ENCODE measurements around the gene N4BP2.
"Not testable (repeated sequence)": the region's sequence is repeated elsewhere in the genome, so short reads cannot be mapped to it uniquely, and the experiment has no call there.

The N4BP2 gene

DNA sequence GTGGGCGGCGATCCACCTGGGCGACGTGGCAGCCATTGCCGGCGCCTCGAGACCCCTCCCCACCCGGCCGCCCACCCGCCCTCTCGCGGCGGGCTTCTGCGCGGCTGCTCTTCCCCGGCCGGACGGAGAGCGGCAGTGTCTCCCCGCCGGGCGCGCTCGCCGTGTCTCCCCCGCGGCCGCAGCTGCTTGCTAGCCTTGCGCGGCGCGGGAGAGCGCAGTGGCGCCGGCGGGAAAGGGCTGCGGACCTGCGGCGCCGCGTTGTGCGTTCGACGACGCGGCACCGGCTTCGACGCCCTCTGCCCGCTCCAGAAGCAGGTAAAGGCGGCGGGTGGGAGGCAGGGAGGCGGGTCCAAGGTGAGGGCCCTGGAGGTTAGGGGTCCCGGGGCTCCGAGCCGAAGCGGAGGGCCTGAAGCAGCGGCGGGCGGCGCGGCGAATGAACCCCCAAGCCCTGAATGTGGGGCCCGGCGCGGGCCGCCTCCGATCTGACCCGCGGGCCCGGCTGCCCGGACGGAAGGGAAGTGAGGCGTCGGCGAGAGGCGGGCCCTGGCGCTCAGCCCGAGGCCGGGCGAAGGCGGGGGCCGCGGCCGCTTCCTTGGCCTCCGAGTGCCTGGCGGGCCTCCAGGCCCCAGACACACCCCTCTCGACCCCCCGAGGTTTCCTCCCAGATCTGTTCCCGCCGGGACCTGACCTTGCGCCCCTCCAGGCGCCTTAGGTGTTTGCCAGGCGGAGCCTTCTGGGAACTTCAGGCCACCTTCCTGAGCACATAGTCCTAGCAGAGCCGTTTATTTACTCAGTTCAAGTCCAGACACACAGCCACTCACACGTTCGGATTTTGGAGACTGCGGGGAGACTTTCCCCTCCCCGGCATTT is at the start of gene N4BP2:
Gene N4BP2 (plus strand): TSS at position 135 of the 870 bp plus-strand sequence. CDS start 40,491 bp downstream, outside the sequence.
- DNase-seq = peak; percentile 78

DNA sequence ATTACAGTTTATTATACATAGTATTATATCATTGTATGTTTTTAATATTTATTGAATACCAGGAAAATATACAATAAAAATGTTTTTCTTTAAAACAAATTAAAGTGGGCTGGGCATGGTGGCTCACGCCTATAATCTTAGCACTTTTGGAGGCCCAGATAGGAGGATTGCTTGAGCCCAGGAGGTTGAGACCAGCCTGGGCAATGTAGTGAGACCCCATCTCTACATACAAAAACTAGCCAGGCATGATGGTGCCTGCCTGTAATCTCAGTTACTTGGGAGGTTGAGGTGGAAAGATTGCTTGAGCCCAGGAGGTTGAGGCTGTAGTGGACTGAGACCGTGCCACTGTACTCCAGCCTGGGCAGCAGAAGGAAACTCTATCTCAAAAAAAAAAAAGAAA is 40.6 kb upstream of the N4BP2 start:
- no peak for DNase-seq

- DNase-seq = no peak
Measured at GRCh38 chr4:40020221-40020620, 36.4 kb upstream of the N4BP2 start.

GRCh38 chr4:40021116-40021515 is 35.5 kb upstream of the N4BP2 start:
- not testable (repeated sequence) for DNase-seq

DNA sequence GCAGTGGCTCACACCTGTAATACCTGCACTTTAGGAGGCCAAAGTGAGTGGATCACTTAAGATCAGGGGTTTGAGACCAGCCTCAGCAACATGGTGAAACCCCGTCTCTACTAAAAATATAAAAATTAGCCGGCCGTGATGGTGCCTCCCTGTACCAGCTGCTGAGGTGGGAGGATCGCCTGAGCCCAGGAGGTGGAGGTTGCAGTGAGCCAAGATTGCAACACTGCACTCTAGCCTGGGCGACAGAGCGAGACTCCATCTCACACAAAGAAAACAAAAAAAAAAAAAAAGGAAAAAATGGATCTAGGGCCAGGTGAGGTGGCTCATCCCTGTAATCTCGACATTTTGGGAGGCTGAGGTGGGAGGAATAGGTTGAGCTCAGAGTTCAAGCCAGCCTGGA is 32.6 kb upstream of the N4BP2 start:
- not testable (repeated sequence) for DNase-seq

DNA sequence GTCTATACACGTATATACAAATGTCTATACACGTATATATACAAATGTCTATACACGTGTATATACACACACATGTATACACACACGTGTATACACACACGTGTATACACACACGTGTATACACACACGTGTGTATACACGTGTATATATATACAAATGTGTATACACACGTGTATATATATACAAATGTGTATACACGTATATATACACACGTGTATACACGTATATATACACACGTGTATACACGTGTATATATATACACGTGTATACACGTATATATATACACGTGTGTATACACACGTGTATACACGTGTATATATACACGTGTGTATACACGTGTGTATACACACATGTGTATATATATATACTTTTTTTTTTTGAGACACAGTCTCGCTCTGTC is 23.9 kb upstream of the N4BP2 start:
- DNase-seq = no peak

DNA sequence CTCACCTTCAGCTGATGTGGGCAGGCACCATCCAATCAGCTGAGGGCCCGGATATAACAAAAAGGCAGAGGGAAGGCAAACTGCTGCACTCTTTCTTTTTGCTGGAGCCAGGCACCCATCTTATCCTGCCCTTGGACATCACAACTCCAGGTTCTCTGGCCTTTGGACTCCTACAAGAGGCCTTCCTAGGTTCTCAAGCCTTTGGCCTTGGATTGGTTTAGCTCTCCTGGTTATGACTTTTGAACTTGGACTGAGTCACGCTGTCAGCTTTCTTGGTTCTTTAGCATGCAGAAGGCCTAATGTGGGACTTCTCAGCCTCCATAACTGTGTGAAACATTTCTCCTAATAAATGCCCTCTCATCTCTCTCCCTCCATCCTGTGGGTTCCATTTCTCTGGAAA is 23.0 kb upstream of the N4BP2 start:
- DNase-seq = no peak

- no peak for DNase-seq
Measured at GRCh38 chr4:40038977-40039376, 17.7 kb upstream of the N4BP2 start.

DNA sequence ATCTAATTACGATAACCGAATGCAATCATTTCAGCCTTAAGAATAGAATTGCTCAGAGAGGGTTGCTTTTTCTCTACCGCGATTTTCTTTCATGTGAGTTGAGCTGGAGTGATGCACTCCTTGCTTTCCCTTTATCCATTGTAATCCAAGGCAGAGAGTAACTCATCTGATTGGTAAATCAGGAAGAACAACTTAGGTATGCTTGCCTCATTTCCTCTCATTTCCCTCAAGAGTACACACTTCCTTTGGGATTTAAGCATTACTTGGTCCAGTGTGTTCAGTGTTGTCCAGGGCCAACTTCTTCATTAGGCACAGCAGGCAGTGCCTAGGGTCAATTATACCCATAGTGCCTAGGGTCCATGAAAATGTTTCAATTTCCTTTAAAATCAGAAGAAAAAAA is 15.7 kb upstream of the N4BP2 start:
- no peak for DNase-seq

DNA sequence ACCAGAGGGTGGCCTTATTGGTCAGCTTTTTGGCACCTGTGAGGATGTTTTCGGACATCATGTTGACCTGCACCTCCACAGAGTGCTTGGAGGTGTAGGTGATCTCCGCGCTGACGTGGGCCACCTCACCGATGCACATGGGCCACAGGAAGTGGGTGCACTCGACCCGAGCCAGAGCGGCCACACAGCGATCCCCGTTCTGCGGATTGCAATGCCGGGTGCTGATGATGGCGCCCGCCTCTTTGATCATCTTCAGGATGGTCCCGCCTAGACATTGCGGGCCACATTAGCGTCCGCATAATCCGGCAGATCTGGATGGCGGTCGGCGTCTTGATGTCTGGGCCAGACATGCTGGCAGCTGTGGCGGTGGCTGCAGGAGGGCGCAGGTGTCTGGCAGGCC is 12.9 kb upstream of the N4BP2 start:
- no peak for DNase-seq

DNA sequence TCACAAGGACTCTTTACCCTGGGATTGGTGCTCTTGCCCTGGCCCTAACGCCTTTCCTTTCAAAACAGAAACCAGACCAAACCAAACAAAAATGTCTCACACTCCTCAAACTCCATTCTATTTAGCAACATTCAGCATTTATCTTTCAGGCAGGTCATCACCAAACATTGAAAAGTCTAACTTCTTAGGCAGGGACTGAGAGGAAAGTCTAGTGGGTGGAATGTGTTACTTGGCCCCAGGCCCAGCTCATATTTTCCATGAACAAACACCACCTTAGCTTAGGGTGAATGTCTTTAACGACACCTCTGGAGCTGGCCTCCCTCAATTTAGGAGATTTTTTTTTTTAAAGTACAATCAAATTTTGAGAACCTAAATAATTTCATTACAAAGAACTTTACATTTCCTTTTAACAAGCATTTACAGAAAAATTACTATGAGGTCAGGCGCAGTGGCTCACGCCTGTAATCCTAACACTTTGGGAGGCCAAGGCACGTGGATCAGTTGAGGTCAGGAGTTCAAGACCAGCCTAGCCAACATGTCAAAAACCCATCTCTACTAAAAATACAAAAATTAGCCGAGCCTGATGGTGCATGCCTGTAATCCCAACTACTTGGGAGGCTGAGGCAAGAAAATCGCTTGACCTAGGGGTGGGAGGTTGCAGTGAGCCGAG is 10.2 kb upstream of the N4BP2 start:
- no peak for DNase-seq

GRCh38 chr4:40053161-40053560 is 3.5 kb upstream of the N4BP2 start:
- DNase-seq = no peak

DNA sequence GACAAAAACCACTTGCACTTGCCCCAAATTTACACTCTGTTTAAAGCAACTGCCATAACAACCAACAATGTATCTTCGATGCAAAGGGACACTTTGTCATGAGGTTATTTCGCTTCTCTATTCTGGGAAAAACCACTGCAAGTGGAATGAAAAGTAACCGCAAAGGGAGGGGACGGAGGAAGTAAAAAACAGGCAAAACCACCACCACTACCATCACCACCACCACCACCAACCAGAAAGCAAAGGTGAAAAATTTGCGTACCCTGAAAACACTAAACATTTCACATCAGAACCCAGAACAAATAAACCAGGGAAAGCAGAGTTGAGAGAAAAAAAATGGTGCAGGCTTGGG is 1.2 kb upstream of the N4BP2 start:
- peak; percentile 82 for DNase-seq

DNA sequence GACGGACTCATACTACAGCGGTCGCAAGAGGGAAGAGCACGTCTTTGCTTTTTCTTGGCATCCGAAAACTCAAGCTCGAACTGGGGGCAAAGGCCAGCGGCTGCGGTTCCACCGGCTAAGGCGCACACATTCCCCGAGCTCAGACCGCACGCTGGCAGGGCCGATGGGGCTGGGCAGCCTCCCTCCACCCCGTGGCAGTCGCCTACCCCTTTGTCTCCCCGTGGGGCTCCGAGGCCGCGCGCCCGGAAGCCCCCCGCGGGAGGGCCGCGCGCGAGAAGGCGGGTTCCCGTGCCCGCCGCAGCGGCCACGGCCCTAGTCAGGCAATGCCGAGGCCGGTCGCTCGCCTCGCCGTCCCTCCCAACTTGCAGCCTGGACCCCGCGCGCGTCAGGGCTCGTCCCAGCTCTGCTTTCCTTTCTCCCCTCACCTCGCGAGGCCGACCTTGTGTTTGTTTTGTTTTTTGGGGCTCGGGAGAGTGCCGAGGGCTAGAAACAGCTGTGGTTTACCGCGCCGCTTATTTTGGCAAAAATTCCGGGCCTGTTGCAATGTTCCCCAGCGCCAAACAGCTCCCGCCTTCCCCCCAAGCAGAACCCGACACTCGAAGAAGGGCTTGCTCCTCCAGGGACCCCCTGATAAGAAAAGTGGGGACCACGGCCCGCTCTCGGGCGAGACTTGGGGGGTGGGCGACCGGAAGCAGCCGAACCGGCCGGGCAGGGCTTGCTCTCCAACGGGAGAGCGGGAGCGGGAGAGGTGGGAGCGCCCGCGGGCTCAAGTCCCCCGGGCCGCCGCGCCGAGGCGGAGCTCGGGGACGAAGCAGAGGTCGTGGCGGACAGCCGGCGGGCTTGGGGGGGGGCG is 561 bp upstream of the N4BP2 start:
- DNase-seq = peak; percentile 61

DNA sequence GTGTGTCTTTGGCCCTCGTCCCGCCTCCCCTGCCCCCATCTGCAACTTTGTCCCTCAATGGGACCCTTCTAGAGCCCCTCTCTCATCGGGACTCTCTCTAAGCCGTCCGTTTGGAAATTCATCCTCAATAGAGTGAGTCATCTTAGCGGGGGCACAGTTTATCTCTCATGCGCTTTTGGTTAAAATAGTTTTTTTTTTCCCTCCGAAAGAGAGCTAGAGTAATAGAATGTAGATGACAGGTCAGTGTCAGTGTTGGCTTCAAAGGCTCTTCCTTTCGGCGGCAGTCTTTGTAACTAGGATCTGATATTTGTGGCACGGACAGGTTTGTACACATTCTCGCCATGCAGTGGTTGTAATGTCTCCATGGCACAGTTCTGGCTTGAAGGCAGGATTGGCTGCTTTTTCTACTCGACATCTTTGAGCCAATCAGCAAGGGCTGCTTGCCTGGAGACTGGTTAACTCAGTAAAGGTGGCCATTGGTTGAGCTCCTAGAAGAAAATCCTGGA is 989 bp downstream of the N4BP2 start:
- DNase-seq = peak; percentile 88

DNA sequence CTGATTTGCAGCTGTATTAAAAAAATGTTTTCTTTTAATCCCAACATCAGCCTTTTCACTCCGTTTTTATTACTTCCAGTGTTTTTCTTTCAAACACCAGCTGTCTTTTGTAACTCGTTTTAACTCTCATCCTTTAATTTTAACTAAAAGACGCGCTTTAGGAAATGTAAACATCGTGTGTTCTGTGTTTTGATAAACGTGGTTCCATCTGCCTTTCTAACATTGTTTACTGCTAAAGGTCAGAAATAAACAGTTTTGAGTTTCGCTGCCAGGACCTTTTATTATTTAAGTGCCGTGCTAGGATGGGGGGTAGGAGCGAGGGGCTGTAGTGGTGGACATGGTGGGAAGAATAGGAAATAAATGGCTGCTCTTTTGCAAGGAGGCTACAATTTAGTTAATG is 1.5 kb downstream of the N4BP2 start:
- no peak for DNase-seq

GRCh38 chr4:40058854-40059253 is 2.2 kb downstream of the N4BP2 start:
- no peak for DNase-seq

- no peak for DNase-seq
Measured at GRCh38 chr4:40059362-40059761, 2.7 kb downstream of the N4BP2 start.

DNA sequence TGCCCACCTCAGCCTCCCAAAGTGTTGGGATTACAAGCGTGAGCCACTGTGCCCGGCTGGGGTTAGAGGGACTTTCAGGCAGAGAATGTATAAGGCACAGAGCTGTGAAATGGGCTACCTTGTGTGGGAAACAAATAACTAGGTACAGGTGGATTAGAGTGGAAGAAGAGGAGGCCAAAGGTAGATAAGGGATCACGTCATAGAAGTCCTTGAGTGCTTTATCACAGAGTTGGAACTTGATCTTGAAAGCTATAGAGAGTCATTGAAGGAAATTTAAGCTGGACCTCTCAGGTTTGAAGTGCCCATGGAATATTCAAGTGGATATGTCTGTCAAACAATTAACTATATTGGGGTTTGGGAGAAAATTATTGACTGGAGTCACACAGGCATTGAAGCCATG is 8.4 kb downstream of the N4BP2 start:
- no peak for DNase-seq

DNA sequence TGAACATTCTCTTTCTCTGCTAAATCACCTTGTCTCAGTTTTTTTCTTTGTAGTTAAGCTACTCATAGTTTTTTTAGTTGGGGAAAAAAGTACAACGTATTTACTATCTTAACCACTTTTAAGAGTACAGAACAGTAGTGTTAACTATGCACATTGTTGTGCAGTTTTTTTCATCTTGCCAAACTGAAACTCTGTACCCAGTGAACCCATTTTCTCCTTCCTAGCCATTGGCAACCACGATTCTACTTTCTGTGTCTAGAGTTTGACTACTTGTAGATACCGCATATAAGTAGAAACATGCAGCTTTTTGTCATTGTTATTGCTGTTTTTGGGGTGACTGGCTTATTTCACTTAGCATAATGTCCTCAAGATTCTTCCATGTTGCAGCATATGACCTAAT is 10.0 kb downstream of the N4BP2 start:
- DNase-seq = no peak

DNA sequence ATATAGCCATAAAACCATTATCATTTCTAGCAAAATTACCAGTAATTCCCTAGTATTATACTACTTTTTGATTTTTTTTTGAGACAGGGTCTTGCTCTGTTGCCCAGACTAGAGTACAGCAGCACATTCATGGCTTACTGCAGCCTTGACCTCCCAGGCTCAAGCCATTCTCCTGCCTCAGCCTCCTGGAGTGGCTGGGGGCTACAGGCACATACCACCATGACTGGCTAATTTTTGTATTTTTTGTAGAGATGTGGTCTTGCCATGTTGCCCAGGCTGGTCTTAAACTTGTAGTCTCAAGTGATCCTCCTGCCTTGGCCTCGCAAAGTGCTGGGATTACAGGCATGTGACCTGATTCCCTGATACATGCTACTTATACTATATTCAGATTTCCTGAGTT is 13.7 kb downstream of the N4BP2 start:
- DNase-seq = no peak

- DNase-seq = no peak
Measured at GRCh38 chr4:40086421-40086820, 29.8 kb downstream of the N4BP2 start.

DNA sequence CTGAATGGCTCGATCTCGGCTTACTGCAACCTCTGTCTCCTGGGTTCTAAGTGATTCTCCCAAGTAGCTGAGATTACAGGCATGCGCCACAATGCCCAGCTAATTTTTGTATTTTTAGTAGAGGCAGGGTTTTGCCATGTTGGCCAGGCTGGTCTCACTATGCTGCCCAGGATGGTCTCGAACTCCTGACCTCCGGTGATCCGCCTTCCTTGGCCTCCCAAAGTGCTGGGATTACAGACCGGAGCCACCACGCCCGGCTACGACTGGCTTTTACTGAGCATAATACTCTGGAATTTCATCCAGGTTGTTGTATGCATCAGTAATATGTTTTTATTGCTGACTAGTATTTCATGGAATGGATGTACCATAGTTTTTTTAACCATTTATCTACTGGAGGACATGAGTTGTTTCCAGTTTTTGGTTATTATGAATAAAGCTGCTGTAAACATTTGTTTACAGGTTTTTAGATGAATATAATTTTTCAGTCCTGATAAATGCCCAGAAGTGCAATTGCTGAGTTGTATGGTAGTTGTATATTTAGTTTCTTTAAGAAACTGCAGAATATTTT is 31.2 kb downstream of the N4BP2 start:
- no peak for DNase-seq
